HG03095 (cell line): ENCODE measurements around the gene FLNA.
"Not testable (repeated sequence)": the region's sequence is repeated elsewhere in the genome, so short reads cannot be mapped to it uniquely, and the experiment has no call there.

Source experiments
- ATAC-seq: cut with Tn5 transposase; IDR thresholded peaks from one replicate; pipeline ENCODE4 v1.9.1; 2021; ENCODE audit warnings: moderate library complexity; ENCODE audit not compliant: unreplicated experiment

FLNA gene

DNA sequence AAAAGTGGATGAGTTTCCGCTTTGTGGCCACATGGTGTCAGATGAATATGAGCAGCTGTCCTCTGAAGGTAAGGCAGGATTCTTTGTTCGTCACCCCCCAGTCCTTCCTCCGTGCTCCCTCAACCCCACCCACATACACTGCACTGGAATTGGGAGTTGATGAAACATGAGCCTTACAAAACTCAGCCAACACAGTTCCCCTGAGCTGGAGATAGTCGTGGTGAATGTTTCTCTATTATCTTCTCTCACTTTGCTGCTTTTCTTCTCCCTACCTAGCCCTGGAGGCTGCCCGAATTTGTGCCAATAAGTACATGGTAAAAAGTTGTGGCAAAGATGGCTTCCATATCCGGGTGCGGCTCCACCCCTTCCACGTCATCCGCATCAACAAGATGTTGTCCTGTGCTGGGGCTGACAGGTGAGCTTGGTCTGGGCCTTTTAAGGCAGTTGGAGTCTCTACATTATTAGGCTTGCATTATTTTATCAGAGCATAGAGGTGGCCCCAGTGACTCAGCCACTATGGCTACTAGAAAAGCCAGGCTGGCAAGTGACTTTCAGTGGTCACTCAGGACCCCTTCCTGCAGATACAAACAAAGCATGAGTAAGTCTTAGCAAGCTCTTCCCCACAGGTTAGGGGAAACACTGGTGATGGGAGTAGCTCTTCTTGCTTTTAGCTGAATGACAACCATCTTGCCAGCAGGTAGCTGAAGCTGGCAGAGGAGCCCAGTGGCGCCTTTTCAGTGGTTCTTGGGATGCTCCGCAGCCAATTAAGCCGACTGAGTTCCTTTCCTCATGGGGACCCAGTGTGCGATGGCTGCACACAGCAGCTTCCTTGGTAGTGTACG is 25.3 kb upstream of the FLNA start:
- ATAC-seq = no peak

DNA sequence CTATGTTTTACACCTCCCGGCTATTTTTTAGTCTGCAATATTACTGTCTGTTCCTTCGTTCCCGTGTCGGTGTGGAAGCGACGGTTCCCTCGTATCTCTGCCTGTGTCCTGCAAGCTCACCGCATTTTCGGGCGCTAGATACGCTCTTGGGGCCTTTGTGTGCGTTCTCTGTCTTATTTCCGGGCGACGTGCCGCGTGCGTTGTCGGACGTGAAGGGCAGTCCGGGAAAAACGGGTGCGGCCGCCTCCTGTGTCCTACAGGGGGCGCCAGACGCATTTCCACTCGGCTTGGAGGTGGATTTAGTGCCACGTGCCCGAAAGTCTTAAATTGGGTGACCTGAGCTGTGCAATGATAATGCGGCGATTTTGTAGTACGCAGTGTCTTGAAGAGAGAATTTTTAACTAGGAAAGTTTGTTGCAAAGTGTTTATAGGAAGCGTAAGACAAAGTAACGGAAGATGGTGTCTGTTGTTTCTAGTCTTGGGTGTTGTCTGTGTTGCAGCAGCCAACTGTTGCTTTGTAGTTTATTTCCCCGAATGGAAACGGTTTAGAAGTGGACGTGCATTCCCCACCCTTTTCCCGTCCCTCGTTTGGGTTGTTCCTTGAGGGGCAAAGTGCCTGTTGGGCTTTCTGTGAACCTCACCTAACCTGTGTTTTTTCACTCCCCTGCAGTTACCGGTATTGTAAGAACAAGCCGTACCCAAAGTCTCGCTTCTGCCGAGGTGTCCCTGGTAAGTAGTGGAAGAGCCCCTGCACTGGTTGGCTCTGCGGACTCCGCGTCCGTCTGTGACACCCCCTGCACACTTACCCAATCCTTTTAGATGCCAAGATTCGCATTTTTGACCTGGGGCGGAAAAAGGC is 24.5 kb upstream of the FLNA start:
- no peak for ATAC-seq

DNA sequence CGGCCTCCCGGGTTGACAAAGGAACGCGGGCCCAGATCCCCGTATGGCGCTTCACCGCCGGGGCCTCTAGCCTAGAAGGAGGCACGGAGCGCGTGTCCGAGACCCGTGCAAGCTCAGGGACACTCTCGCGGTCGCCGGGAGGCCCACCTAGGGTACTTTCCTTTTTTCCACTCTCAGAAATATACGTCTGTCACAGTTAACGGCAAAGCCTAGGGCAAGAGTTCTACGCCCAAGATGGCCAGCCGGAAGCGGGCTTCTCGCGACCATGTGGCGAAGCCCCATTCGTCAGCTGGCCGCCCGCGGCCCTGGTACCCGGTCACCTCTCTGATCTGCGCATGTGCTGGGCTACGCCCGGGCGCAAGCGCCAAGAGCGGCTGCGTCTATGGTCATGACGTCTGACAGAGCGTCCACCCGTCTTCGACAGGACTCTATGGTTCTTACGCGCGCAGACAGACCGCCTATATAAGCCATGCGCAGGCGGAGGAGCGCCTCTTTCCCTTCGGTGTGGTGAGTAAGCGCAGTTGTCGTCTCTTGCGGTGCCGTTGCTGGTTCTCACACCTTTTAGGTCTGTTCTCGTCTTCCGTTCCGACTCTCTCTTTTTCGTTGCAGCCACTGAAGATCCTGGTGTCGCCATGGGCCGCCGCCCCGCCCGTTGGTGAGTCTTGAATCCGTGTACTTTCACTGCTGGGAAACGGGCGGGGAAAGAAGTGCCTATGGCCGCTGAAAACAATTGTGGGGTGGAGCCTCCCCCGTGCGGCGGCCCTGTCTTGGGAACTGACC is 23.6 kb upstream of the FLNA start, which contains the start of gene RPL10:
Gene RPL10, plus strand, starts transcription at position 490 of the 780 bp plus-strand sequence. Its CDS starts 143 bp downstream, at position 633.
- peak; percentile 72 for ATAC-seq

DNA sequence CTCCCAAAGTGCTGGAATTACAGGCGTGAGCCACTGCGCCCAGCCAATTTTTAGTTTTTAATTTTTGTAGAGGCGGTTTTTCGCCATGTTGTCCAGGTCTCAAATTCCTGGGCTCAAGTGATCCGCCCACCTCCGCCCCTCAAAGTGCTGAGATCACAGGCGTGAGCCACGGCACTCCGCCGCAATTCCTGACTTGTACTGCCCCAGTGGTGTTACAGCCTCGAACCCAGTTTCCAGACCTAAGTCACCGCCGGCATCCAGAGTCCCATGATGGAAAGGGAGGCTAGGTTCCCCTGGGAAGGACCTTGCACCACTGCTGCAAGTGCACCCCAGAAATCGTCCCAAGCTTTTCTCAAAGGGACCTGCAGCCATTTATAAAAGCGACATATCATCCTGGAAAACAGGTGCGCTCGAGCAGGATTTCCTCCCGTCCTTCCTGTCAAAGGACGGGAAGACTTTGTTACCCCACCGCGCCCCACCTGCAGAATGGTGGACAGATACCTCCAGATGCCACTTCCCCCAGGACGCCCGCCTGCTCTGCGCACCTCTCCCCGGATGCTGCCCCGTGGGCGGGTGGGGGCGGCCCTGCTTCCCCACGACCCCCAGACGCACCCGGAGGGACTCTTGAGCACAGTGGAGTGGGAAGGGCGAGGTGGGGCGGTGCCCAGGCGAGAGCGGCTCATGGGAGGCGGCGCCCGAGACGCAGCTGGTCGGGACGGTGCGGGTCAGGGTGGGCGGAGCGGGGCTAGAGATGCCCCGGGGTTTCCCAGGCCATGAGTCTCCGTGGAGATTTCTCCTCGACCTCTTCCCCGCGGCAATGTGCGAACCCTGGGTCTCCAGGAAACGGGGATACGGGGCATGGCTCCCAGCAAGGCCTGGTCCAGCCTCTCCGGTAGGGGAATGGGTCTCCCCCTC is 22.8 kb upstream of the FLNA start:
- peak; percentile 41 for ATAC-seq

DNA sequence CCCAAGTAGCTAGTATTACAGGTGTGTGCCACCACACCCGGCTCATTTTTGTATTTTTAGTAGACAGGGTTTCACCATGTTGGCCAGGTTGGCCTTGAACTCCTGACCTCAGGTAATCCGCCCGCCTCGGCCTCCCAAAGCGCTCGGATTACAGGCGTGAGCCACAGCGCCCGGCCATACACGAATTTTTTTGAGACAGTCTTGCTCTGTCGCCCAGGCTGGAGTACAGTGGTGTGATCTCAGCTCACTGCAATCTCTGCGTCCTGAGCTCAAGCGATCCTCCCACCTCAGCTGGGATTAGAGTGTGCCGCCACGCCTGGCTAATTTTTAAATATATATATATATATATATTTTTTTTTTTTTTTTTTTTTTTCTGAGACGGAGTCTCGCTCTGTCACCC is 21.9 kb upstream of the FLNA start:
- ATAC-seq = not testable (repeated sequence)

DNA sequence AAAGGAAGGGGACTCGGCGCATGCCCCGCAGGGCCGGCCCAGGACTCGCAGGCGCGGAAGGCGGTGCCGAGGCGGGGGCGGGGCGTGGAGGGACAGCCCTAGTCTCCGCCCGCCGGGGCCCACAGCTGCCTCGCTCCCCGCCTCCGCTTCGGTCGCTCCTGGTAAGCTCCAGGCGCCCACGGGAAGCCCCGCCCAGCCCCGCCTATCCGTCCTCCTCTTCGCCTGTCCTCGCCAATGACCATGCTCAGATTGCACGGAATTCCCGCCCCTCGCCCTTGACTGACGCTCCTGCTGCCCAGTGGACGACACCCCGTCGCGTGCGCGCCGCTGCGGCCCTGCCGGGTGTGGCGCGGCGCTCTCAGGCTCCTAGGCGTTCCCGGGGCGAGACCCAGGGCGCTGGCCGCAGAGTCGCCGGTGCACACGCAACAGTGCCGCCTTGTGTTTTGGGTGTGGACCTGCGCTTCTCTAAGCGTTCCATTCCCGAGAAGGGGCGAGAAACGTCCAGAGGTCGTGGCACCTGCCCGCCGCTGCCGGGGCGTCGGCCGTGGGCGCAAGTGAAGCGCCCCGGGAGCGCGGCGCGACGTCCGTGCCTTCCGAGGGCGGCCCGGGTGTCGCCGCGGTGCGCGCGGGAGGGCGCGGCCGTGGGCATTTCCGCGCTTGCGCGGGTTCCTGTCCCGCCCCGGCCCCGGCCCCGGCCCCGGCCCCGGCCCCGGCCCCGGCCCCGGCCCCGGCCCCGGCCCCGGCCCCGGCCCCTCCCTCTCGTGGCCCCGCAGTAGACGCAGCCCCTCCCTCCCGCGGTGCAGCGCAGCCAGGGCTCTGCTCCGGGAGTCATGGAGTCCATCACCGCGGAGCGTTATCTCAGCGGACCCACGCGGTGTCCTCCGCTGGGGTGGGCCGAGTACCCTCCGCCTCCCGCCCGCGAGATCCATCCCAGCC is 15.6 kb upstream of the FLNA start:
- peak; percentile 68 for ATAC-seq

DNA sequence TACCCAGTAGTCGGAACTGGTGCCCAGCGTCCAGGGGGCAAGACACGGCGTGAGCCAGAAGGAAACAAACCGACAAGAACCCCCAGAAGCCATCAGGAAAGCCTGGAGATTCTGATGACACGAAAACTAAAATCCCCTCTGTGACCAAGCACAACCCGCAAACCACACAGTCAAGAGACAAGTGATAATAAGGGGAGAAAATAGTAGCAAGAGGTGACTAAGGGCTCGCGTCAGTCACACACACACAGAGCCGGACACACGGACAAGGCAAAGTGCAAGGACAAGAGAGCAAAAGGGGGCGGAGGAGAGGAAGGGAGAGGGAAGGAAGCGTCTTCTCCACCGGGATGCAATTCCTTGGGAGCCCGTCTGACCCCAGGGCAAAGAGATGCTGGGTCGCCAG is 14.2 kb upstream of the FLNA start:
- ATAC-seq = not testable (repeated sequence)

DNA sequence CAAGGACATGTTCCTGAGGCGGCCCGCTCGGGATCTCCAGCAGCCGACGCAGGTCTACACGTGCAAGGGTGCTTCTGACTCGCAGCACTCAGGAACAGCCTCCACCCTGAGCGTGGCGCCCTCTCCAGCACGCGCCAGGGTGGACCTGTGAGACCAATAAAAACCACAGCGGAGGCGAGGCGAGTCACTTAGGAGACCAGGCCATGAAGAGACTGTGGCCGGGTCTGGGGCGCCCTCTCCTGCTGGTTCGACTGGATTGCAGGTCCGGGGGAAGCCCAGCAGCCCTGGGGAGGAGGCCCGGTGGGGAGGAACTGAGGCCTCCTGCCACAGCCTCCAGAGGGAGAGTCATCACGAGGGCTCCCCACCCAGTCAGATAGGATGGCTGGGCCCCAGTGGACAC is 13.7 kb upstream of the FLNA start:
- peak; percentile 30 for ATAC-seq

DNA sequence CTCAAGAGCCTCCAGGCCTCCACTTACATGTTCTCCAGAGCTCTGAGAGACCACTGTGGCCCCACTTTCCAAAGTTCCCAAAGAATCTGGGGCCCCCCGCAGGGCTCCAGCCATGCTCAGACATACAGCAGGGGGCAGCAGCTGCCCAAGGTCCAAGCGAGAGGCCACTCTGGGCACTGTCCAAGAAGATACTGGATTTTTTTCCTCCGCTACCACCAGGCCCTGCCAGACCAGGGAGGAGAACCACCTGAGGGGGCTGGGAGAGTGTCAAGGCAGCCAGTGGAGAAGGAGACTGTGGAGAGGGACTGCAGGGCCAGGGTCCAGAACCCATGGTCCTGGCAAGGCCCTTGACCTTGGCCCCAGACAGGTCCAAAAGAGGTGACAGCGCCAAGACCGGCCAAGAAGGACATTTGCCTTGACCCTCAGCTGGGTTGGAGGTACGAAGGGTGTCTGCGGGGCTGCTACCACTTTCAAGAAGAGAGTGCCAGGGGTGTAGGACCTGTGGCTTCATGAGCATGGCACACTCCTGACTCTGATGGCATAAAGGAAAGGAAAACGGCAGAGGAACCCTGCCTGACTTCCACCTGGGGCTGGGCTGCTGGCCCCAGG is 10.0 kb upstream of the FLNA start:
- ATAC-seq = no peak

DNA sequence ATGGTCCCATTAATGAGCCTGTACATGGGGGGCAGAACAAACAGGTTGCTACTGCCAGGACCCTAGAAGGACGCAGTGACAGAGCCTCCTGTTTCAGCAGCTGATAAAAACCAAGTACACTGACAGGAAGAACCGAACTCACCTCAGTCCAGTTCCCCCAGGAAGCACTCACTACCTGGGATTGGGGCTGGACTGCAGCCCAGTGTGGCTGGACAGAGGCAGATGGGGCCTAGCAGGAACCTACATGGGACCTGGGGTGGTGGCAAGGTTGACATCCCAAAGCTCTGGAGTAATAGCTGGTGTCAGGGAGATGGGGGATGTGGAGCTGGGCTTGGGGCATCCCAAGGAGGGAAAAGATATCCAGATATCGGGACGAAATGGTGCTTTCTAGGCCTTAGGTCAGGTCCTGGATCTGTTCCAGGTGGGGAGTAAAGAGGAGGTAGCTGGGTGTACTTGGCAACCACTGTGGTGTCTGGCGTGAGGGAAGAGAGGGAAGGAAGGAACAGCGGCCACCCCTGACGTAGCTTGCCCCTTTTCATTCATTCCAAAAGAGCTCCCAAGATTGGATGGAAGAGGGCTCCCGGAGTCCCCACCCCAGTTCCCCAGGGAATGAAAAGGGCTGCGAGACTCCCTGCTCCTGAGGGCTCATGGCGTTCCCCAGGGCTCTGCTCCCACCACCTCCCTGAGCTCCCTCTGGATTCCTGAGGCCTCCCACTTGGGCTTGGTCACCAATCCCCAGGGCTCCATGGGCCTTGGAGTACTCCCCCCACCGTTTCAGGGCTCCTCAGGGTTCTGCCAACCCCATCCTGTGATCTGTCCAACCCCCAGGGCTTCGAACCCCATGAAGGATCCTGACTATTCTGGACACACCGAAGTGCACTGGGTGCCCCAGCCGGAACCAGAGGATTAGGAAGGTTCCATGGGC is 9.2 kb upstream of the FLNA start:
- ATAC-seq = no peak

DNA sequence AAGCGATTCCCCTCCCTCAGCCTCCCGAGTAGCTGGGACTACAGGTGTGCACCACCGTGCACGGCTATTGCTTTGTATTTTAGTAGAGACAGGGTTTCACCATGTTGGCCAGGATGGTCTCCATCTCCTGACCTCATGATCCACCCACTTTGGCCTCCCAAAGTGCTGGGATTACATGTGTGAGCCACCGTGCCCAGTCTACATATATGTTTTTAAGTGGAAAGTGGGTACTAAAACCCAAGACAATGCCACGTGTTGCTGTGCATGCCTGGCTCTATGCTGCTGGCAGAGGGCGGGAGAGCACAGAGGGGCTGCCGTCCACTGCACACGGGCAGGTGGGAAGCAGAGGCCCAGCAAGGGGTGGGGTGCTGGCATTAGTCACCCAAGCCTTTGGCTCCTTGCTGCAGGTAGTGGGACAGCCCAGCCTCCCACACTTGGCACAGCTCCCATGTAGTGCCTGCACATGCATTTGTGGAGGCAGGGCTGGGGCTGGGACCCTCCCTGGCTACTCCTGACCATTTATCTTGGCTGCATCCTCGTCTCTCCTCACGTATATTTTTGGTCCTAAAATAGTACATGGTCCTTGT is 8.1 kb upstream of the FLNA start:
- no peak for ATAC-seq

DNA sequence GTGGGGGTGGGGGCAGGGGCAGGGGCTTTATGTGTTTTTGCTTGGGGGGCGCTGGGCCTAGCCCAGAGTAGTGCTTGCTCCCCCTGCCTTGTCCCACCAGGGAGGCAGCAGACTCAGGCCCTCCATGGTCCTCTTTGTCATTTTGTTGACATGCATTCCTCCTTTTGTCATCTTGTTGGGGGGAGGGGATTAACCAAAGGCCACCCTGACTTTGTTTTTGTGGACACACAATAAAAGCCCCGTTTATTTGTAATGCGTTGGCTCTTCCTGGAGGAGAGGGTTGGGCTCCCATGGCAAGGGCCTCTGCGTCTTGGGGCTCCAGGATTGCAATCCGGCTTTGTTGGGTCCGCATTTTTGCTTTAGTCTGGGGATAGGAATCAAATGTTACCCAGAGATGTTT is 6.8 kb upstream of the FLNA start:
- ATAC-seq = no peak

DNA sequence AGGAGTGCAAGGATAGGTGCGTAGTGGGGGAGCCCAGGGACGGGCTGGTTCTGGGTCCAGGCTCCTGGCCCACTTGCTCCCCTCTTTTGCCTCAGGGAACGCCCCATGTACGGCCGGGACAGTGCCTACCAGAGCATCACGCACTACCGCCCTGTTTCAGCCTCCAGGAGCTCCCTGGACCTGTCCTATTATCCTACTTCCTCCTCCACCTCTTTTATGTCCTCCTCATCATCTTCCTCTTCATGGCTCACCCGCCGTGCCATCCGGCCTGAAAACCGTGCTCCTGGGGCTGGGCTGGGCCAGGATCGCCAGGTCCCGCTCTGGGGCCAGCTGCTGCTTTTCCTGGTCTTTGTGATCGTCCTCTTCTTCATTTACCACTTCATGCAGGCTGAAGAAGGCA is 6.4 kb upstream of the FLNA start:
- no peak for ATAC-seq

DNA sequence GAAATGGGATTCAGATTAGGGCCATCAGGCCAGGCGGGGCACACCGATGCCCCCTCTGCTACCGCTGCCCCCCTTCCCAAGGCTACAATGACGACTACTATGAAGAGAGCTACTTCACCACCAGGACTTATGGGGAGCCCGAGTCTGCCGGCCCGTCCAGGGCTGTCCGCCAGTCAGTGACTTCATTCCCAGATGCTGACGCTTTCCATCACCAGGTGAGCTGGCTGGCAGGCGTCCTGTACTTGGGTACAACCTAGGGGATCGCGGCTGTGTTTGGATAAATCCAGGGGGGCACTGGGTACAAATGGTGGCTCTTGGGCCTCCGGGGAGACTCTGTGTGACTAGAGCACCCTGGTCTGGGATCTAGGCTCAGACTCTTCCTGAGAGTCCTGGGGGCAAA is 5.7 kb upstream of the FLNA start:
- no peak for ATAC-seq

DNA sequence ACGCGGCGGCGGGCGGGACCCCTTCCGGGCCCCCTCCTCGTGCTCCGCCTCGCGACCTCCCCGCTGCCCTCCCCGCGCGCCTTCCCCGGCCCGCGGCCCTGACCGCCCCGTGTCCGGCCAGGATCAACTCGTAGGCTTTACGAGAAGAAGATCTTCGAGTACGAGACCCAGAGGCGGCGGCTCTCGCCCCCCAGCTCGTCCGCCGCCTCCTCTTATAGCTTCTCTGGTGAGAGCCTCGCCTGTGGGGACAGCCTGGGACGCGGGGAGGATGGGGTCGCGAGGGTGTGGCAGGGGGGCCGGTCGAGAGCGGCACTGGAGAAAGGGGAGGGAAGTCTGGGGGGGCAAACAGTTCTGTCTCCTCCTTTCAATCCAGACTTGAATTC is 5.1 kb upstream of the FLNA start:
- ATAC-seq = no peak

DNA sequence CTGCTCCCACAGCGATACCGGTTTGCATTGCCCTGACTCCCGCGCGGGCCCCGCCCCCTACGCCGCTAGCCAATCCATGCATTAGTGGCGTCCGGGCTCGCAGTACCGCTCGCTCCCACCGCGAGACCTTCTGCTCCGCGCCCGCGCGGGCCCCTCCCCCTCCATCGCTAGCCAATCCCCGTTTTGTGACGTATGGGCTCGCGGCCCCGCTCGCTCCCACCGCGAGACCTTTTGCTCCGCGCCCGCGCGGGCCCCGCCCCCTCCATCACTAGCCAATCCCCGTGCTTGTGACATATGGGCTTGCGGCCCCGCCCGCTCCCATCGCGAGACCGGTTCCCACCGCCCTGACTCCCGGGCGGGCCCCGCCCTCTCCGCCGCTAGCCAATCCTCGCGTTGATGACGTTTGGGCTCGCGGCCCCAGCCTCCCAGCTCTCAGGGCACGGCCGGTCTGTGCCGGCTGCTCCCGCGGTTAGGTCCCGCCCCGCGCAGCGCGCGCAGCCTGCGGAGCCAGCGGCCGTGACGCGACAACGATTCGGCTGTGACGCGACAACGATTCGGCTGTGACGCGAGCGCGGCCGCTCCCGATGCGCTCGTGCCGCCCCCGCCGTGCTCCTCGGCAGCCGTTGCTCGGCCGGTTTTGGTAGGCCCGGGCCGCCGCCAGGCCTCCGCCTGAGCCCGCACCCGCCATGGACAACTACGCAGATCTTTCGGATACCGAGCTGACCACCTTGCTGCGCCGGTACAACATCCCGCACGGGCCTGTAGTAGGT is 4.5 kb upstream of the FLNA start, which contains the start of gene EMD:
Gene EMD, plus strand, starts transcription at position 497 of the 770 bp plus-strand sequence. Its CDS starts 190 bp downstream, at position 687.
- ATAC-seq = peak; percentile 71
